ENCODE measurements around the gene PKN2.

DNA sequence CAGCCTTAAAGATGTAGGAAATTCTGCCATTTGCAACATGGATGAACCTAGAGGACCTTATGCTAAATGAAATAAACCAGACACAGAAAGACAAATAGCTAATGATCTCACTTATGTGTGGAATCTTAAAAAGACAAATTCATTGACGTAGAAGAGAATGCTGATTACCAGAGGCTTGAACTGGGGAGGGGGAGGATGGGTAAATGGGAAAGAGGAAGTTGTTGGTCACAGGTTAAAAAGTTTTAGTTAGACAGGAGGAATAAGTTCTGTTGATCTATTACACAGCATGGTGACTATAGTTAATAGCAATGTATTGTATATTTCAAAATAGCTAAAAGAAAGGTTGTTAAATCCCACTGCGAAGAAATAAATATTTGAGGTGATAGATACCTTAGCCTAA lies 62.8 kb downstream of the PKN2 start:
- TF ChIP-seq, protein P1, sequence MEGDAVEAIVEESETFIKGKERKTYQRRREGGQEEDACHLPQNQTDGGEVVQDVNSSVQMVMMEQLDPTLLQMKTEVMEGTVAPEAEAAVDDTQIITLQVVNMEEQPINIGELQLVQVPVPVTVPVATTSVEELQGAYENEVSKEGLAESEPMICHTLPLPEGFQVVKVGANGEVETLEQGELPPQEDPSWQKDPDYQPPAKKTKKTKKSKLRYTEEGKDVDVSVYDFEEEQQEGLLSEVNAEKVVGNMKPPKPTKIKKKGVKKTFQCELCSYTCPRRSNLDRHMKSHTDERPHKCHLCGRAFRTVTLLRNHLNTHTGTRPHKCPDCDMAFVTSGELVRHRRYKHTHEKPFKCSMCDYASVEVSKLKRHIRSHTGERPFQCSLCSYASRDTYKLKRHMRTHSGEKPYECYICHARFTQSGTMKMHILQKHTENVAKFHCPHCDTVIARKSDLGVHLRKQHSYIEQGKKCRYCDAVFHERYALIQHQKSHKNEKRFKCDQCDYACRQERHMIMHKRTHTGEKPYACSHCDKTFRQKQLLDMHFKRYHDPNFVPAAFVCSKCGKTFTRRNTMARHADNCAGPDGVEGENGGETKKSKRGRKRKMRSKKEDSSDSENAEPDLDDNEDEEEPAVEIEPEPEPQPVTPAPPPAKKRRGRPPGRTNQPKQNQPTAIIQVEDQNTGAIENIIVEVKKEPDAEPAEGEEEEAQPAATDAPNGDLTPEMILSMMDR (IDR thresholded peaks at IDR 0.05): no peak
- no peak for TF ChIP-seq EZH2phosphoT487 (IDR thresholded peaks at IDR 0.05)

Measured in neural progenitor cell (in vitro differentiated cells).